NCI-H2196 treated with DMSO at 0.1 percent for 48 hours (cell line): ENCODE measurements around the gene SMIM26.
"Not testable (repeated sequence)": the region's sequence is repeated elsewhere in the genome, so short reads cannot be mapped to it uniquely, and the experiment has no call there.

Experiments used
- DNase-seq: peaks from one replicate; lab custom pipeline; 2025; ENCODE audit not compliant: unreplicated experiment; lab: John Stamatoyannopoulos, UW

Gene SMIM26, protein sequence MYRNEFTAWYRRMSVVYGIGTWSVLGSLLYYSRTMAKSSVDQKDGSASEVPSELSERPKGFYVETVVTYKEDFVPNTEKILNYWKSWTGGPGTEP

DNA sequence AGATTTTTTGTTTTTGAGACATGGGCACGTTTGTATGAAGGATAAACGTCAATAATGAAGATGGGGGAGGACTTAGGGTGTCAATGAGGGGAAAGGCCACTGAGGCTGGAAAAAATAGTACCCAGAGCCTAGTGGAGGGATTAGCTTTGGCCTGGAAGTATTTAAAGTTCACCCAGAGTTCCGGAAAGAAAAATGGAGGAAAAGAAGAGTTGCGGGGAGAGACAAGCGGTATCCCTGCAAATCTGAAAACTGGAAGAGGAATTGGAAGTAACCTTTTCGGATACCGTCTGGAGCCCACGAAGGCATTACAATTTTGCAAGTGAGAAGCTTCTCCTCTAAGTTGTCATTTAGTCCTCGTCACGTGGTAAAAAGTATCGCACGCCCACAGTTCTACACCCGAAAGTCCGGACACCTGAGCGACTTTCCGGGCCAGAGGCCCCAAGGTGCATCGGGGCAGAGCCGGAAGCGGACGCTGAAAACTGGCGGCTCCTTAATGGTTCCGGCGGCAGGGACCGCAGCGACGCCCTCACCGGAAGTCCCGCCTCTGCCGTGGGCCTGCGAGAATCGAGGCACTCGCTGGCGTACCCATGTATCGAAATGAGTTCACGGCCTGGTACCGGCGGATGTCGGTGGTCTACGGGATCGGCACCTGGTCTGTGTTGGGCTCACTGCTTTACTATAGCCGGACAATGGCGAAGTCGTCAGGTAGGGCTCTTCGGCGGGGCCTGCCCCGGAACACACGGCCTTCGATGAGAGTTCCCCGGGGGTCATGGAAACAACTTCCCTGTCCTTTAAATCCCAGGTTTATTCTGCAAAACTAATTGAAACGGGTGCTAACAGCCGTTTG lies at the start of gene SMIM26:
TSS of gene SMIM26 (plus strand) at position 541 of the 847 bp plus-strand sequence. CDS start at position 588, 47 bp downstream.
- DNase-seq, result peak; percentile 86

DNA sequence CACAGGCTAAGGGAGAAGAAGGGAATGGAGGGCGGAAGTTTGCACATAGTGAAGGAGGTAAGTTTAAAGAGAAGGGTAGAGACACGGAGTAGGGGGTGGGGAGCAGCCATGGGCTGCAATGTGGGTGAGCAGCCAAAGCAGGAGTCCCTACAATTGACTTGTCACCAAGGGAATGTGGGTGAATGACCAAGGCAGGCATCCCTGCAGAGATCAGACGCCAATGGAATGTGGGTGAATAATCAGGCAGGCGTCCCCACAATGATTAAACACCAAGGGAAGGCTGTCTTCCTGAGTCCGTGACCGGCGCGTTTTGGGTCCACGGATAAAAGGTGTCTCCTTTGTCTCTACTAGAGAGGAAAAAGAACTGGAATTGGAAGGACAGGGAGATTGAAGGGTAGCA lies 45.2 kb upstream of the SMIM26 start:
- not testable (repeated sequence) for DNase-seq

DNA sequence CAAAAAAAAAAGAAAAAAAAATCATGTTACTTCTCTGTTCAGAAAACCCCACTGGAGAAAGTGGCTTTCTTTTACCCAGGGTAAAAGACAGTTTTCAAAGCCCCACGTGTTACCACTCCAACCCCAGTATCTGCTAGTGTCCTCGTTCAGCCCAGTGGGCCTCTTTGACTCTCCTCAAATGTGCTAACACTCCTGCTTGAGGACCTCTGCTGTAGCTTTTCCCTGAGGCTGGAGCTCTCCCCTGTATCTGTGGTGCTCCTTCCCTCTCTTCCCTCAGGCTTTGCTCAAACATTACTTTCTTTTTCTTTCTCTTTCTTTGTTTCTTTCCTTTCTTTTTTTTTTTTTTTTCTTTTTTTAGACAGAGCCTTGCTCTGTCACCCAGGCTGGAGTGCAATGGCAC lies 44.2 kb upstream of the SMIM26 start:
- DNase-seq, result no peak

DNA sequence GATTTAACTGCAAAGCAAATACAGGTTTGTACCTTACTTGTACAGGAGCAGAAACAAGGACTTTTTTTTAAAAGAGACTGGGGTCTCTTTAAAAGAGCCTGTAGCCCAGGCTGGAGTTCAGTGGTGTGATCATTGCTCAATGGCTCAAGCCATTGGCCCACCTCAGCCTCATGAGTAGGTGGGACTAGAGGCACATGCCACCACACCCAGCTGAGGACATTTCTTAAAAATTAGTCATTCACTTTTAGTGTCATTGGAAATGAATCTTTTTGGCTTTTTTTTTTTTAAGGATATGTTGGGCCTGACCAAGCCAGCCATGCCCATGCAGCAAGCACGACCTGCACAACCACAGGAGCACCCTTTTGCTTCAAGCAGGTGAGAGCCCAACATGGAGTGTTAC lies 42.6 kb upstream of the SMIM26 start:
- no peak for DNase-seq

DNA sequence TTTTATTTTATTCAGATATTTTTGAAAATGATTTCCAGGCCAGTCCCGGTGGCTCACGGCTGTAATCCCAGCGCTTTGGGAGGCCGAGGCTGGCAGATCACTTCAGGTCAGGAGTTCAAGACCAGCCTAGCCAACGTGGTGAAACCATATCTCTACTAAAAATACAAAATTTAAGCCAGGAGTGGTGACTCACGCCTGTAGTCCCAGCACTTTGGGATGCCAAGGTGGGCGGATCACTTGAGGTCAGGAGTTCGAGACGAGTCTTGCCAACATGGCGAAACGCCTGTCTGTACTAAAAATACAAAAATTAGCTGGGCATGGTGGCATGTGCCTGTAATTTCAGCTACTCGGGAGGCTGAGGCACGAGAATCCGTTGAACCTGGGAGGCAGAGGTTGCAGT lies 40.5 kb upstream of the SMIM26 start:
- DNase-seq, result not testable (repeated sequence)

DNA sequence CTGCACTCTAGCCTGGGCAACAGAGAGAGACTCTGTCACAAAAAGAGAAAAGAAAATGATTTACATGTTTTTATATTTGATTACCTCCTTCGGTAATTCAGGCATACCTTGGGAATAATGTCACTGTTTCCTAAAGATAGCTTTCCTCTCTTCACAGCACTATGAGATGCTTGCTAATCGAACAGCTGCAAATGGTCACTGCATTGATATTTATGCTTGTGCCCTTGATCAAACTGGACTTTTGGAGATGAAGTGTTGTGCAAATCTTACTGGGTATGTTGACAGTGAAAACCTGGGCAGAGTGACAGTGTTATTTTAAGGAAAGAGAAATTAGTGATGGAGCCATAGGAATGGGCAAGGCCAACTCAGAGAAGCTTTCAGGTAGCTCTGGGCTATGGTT lies 39.9 kb upstream of the SMIM26 start:
- DNase-seq, result no peak

DNA sequence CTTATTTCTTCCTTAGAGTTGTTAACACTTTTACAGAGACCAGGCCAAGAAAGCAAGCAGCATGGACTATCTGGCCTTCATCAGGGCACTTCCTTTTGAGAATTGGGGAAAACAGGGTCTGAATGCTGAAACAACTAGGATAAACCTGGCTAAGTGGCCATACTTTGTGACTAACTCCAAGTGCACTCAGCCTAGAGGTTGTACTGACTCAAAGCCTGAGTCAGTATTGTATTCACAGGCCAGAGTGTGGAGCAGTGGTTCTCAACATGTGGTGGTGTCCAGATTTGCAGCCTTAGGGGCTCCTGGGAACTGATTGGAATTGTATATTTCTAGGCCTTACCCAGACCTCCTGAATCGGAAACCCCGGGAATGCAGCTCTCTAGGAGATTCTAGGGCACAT lies 39.4 kb upstream of the SMIM26 start:
- DNase-seq, result no peak

DNA sequence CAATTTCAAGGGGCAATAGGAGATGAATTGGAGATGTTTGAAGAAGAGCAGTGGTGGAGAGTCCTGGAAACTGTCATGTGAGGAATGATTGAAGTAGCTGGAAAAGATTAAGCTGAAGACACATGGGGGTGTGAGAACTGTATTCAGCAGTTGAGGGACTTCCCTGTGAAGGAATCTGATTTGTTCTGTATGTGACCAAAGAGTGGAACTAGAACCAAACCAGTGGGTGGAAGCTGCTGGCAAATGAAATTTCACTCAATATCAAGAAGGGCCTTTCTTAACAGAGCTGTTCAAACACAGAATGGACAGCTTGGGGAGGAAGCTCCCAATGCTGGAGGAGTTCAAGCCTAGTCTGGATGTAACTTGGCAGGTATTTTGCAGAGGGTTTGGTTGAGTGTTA lies 38.2 kb upstream of the SMIM26 start:
- DNase-seq, result no peak

DNA sequence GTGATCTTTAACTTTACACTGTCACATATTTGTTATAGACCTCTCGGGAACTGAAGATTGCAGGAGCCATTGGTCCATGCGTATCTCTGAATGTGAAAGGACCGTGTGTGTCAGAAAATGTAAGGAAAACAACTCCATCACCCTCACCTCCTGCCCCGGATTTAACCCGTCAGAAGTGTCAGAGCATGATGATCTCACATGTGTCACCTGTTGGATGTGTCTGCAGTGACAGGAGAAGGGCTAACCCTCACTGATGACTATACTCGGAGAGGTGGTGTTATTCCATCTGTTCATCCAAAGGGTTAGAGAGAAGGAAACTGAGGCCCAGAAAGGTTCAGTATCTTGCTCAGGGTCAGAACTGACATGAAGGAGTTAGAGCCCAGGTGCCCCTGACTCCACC lies 34.6 kb upstream of the SMIM26 start:
- no peak for DNase-seq

DNA sequence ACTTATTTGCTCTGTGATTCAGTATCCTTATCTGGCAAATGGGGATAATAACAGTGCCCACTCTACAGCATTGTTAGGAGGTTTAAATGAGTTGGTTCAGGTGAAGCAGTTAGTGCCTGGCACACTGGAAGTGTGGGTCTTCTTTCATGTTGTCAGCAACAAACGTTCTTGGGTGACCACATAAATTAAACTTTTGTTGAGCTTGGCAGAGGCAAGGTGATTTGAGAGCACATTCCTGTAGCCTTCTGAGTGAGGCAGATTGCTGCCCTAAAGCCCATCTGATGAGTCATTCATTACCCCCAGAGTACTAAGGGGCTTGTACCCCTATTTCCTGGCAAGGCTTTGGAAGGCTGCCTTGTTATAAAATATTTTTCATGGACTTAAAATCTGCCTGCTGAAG lies 33.7 kb upstream of the SMIM26 start:
- DNase-seq, result no peak

DNA sequence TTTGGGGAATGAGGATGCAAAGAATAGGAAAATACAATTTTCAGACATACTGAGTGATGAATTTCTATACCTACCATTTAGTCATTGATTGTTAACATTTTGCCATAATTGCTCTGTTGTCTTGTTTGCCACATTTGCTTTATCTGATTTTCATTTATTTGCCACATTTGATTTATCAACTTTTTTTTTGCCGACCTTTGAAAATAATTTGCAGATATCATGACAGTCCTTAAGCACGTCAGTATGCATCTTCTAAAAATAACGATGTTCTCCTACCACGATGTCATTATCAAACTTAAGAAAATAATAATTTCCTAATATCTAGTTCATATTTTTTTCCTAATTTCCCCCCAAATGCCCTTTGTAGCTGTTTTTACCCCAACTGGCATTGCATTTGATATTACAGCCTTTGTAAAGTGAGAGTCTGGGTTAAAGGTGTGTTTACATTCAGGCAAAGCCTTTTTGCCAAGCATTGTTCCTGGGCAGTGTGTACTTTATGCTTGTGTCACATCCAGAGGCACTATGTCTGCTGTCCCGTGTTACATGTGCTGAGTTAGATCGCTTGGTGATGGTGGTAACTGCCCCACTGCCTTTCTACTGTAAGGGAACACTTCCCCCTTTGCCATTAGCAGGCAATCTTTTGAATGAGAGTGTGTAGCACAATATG lies 33.1 kb upstream of the SMIM26 start:
- DNase-seq, result no peak

DNA sequence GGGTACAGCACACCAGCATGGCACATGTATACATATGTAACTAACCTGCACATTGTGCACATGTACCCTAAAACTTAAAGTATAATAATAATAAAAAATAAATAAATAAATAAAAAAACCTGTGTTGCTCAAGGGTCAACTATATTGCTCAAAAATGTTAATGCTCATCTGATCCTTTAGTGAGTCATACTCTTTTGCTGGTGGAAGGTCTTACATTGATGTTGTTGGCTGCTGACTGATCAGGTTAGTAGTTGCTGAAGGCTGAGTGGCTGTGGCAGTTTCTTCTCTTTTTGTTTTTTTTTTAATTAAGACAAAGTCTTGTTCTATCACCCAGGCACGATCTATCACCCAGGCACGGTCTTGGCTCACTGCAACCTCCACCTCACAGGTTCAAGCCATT lies 29.6 kb upstream of the SMIM26 start:
- DNase-seq, result no peak

DNA sequence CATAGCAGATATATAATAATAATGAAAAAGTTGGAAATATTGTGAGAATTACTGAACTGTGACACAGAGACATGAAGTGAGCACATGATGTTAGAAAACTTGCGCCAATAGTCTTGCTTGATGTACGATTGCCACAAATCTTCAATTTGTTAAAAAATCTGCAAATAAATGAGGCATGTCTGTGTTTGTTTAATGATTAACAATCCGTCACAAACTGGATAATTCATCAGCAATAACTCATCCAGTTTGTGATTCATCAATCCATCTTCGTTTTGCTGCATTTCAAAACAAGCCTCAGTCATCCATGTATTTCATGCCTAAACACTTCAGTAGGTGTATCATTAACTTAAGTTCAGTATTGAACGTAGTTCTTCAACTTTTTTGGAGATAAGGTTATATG lies 25.5 kb upstream of the SMIM26 start:
- no peak for DNase-seq

DNA sequence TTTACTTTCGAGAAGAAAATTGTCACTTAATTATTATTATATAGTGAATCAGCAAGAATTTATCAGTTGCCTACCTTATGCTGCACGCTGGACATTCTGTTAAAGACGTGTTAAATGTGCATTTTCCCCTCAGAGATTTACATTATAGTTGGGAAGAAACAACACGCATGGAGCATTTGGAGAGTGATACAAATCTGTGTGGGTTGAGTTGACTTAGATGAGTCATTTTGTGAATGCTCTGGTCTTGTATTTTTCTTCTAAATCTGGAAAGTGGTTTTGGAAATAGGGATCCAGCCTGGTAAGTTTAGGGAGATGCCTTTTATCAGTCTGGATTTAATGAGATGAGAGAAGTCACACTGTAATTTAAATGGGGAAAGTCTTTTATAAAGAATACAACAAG lies 24.0 kb upstream of the SMIM26 start:
- DNase-seq, result no peak

DNA sequence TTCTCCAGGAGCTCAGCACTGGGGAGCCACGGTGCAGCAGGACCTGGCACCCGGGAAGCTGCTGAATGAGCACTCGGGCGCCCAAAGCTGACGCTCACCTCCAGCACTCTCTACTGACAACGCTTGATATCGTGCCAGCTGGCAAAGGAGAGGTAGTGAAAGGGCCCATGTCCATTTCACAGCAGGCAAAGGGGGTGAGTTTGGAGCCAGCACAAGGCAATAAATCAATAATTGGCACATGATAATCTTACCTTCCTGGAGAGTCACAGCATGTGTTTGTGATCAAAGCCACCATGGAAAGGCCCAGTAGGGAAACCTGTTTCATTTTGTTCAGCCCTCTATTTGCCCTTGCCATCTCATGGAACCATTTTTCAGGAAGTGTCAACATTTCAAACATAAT lies 23.3 kb upstream of the SMIM26 start:
- peak; percentile 81 for DNase-seq

DNA sequence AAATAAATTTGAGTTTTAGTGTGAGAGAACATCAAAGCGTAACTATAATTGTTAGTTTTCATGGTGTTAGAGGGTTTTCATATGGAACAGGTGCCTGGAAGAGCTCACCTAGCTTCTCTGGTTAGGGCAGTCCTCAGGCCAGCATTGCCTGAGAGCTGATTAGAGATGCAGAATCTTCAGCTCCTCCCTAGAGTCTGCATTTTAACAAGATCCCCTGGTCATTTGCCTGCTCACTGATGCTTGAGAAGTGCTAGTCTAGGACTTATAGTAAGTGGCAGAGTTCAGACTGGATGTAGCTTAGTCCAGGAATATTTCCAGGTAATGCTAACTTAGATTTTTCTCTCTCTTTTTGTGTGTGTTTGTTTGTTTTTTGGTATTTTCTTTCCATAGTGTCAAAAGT lies 21.7 kb upstream of the SMIM26 start:
- DNase-seq, result no peak

DNA sequence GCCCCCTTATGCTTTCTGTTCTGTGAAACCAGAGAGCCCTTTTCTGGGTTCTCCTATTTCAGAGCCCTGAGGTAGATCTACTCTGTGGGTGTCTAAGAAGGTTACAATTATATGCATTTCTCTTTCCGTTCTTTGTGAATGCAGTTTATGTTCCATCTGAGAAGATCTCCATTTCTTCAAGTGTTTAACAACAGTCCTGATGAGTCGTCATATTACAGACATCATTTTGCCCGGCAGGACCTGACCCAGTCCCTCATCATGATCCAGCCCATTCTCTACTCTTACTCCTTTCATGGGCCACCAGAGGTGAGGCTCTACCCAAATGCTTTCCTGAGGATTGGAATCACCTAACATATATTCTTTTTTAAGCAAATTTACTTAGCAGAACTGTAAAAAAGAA lies 18.8 kb upstream of the SMIM26 start:
- no peak for DNase-seq

DNA sequence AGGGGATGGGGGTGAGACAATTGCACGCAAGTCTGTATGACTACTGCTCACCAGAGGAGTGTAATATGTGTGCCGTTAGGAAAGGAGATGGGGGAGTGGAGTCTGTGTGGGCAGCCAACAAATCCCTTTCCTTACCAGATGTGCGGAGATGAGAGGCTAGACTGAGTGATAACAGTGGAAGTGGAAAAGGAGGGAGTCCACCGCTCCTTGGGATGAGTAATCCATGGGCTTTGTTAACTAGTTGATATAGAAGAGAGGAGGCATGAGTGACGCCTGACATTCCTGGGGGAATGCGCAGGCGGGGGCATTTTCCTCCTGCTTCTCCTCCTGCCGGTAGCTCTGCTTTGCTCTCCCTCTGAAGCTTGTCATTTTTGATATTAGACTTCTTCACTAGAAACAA lies 13.5 kb upstream of the SMIM26 start:
- DNase-seq, result no peak

DNA sequence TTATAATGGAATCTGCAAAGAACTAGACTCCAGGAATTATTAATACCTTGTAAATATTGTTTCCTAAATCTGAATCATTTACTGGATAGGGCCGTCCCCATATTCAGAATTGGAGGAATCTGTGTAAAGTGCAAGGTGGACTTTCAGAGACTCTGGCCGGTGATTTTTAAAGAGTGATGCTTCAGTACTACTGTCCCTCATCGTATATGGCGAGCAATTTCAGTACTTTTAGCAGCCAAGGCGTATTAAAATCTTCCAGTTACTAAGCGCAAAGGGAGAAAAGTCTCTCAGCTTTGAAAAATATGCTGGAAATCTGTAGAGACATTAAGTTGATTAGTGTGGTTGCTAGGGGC lies 483 bp downstream of the SMIM26 start:
- DNase-seq, result no peak

DNA sequence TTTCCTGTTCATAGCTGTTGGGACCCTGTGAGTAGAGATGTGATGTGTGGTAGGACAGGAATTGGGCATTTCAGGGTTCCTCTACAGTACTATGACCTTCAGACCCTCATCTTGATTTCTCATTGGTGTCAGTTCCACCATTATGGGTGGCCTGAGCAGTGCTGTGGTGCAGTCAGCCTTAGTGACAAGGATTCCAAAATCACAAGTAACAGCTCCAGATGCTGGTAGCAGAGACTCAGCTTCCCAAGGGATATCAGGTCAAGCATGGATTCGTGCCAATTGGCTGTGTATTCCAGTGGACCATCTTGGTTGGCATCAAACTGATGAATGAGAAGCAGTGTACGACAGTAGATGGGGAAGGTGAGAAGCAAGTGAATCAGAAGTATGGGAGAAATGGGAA lies 3.8 kb downstream of the SMIM26 start:
- DNase-seq, result no peak

DNA sequence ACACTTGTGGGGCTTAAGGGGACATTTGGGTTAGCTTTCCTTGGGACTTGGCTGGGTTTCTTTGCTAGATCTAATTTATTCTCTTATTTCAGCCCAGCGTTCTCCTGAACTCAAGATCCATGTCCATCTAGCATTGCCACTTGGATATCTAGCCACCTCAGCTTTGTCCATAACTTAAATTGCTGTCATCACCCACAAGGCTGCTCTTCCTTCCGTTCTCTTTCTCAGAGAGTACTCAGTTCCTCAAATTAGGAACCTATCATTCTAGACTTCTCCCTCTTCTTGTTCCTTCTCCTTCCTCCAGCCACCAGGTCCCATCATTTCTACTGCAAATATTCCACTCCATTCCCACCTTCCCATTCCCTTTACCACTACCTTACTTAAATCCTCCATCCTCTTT lies 4.3 kb downstream of the SMIM26 start:
- no peak for DNase-seq

DNA sequence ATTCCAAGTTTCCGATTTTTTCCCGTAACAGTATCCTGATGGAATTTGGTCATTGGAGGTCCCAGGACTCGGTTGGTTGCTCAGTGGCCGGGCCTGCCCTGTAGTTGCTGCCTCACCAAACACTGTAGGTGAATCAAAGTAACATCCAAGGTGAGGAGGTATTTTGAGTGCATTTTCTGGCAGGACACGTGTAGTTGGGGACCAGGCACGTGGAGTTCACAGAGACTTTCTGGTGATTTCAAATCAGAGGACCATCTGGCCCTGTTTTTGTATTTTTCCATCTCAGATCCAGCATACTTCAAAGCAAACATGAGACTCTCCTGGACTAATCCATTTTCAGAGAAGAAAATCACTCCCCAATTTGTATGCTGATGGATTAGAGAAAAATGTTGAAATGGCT lies 10.7 kb downstream of the SMIM26 start:
- DNase-seq, result no peak

DNA sequence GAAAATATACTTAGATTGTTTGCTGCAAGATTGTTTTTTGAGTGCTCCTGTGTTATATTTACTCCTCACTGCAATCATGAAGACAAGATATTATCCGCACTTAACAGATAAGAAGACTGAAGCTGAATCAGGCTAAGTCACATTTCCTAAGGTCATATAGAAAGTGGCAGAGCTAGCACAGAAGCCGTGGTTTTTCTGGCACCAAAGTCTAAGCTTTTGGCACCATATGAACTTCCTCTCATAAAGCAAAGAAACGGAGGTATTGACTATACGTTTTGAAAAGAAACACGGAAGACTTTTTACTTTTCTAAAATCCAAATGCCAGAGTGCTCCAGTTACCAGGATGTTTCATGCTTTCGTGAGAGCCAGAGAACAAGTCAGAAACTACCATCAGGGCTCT lies 11.3 kb downstream of the SMIM26 start:
- no peak for DNase-seq
